Limb (tissue), 2 donors: ENCODE data around the gene MSI2.

Experiments
- DNase-seq, 2 donors: peaks; one replicate each; pipeline ENCODE4 v3.0.0-alpha.2; 2016; ENCODE audit errors: extremely low spot score in 2 of 2

Gene MSI2

DNA sequence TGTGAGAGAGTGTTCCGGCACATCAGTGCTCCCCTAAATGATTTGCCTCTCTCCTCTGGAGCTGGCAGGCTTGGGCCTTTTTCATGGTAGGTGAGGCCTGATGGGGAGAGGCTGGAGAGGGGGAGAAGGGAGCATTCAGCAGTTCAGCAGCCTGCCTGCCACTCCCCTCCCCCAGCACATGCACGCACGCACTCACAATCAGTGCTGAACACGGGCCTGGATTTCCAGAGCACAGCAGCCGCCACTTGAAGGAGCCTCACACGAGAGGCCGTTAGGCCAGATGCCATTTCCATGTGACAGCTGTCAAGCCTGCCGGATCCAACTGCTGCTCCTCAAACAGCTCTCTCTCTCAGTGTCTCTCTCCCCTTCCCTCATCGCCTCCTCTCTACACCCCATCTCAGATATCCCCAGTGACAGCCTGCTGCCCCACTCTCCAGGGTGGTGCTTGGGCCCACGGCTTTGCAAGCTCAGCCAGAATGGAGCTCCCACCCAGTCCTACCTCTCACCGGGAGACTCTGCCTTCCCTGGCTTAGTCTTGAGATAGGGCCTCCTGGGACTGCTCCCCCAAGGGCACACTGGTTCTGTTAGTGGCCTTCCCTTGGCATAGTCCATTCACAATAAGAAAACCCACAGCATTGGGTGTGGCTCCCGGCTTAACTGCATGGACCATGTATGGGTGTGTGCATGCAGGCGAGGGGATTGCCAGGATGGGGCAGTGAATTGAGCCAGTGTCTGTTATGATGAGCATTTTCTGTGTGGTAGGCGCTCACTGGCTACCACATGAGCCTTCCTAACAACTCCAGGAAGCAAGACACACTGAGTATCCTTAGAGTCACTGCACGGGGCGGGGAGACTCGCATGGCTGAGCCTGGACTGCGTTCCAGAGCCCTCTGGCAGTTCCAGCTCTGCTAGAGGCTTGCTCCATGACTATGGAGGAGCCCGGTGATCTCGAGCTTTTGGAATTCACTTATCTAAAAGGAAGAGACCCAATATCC is 262.6 kb downstream of the MSI2 start:
- peak; percentile 66 to 80 for DNase-seq

DNA sequence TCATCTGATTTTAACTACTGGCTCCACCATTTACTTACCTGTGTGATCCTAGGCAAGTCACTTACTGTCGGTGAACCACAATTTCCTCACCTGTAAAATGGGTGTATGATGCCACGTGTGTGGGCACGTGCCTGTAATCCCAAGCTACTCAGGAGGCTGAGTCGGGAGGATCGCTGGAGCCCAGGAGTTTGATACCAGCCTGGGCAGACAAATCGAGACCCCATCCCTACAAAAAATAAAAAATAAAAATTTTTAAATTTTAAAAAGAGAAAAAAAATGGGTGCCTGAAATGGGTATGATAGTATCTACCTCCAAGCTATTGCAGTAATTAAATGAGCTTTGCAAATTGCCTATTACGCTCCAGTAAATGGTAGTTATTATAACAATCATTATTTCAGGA is 263.5 kb downstream of the MSI2 start:
- DNase-seq: no peak

DNA sequence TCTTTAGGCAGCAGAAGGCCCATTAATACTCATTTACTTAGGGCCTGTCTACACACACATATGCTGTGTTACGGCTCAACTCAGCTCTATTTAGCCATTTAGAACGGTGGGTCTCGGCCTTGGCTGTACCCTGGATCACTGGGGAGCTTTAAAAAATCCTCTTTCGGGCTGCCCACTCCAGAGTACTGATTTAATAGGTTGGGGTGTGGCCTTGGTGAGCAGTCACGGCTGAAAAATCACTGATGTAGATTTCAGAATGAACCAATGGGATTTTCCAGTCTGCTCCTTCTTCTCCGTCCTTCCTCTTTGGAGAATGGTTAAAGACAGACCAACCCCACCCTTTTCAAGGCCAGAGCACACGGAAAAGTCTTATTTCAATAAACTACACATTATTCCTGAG is 265.3 kb downstream of the MSI2 start:
- DNase-seq: no peak

DNA sequence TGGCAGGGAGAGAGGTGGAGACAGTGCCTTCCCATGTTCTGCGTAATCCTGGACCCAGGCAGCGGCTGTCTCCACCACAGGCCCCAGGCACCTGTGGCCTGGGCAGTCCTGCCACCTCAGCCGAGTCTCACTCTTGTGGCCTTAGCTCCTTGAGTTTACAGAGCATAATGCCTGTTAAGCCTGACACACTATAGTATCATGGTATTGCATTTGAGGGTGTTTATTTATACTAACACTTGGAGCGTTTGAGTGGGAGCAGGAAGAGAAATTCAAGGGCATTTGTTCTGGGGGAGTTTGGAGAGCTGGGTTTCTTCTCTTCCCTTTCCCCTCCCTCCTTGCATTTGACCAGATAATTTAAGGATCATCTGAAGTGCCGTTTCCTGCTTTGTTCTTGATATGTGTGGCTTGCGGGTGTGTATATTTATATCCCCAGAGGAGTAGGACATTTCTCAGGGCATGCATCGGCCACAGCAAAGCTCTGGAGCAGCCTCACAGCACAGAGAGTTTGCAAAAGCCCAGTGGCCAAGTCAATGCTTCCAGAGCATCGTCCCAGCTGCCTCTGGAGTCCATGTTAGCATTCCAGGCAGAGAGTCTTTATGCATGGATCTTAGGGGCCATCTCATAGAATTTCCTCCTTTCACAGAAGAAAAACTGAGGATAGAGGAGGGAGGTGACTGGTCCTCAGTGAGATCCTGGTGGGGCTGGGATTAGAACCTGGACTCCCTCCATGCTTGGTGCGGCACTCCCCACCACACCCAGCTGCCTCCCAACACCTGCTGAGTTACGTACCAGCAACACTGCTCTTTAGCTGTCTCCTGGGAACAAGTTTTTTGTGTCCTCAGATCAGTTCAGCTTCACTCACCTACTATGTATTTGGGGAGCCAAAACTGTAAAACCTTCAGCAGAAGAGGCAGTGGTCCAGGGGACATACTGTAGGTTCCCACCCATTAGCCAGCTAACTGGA is 266.0 kb downstream of the MSI2 start:
- no peak for DNase-seq

DNA sequence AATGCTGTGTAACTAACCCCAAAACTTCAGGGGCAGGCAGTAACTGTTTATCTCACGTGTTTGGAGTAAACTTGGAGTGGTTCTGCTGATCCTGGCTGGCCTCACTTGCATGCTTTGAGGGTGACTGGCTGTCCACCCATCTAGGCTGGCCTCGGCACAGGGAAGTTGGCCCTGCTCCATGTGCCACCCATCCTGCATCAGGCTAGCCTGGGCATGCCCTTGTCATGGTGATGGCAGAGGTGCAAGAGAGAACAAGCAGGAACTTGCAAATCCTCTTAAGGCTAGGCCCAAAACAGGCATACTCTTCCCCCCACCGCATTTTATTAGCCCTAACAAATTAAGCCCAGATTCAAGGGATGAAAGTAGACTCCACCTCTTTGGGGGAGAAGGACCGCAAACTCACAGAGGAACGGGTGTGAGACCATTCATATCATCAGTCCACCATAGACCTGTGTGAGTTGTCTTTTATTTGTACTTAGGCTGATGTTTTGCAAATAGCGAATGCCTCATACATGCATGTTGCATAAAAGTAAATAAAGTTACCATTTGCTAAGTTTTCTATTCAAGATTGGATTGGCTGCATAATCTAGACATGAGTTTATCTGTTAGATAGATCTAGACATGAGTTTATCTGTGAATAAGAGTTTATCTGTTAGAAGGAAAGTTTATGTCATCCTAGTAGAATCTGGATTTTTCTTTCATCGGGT is 267.8 kb downstream of the MSI2 start:
- no peak for DNase-seq

DNA sequence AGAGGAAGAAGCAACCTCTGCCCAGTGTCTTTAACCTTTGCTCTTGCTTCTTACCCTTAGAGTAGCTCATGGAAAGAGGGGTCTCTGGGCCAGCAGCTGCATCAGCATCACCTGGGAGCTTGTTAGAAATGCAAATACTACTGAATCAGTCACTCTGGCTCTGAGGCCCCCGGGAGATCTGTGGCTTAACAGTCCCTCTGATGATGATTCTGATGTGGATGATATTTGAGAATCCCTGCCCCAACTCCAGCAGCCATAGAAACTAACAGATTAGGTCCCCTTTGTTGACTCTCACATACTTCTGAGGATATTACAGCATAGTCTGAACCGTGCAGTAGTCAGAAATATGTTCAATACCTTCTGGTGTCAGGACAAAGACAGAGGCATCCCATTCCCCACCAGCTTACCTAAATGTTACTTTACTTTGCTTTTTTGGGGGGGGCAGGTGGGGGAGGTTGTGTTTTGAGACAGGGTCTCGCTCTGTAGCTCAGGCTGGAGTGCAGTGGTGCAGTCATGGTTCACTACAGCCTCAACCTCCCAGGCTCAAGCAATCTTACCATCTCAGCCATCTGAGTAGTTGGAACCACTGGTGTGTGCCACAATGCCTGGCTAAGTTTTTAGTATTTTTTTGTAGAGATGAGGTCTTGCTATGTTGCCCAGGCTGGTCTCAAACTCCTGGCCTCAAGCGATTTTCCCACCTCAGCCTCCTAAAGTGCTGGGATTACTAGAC is 268.7 kb downstream of the MSI2 start:
- DNase-seq: no peak

DNA sequence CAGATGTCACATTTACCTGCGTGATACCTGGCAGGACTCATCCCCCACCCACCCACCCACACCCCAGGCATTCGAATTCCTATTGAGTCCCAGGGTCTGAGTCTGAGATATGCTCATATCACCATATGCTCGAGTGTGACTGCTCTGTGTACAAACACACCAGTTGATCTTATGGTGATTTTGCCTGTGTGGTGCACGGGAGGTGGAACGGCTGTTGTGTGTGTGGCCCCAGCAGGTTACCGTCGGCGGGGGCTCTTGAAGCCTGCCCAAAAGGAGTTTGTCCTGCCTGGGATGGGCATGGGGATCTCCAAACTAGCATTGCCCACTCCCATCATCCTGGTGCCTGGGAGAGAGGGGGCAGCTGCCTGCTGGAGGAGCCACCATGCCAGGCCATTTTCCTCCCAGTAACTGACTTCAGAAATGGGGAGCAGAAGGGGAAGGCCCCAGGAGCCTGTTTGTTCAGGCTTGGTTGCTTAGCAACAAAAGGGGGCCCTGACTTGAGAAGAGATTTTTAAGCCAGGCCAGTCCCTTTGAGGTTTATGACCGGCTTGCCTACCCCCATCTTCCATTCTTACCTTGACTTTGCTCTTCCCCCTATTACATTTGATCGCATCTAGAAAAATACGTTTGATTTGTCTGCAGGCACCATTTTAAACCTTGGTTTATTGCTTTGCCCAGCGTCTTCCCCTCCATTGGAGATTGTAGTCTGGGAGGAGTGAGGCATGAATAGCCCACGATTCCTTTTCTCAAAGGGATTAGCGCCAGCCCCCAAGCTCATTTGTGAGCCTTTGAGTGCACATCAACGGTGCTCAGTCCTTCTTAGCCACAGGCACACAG is 271.1 kb downstream of the MSI2 start:
- DNase-seq: no peak

DNA sequence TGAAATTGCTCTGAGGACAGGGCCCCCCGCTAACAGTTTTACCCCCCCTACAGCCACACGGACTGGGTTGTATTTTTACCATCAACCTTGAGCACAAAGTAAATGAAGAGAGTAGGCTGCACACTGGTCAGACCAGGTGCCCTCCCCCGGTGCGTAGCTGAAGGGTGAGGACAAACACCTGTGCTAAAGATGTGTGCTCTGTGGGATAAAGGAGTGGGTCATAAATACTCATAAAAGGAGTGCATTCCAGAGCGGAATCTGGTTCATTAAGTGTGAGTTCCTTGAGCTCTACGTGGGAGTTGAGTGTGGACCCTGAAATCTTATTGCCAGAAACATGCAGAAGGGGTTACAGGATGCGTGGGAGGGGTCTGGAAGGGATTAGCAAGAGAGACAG is 271.7 kb downstream of the MSI2 start:
- DNase-seq: no peak

DNA sequence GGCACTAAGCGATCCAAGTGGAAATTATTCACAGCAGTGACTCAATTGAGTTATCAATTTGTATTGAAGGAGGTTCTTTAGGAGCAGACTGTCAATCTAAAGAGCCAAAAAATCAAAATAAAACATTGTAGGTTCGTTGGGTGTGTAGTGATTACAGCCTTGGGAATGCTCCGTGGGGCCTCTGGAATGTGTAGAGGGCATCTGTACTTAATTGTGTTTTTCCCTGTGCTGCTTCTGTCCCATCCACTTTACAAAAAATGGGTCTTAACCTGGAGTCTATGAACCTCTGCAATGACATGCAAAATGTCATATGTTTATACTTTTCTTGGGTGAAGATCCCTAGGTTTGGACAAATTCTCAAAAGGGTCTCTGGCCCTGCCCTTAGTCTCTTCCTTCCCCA is 273.7 kb downstream of the MSI2 start:
- DNase-seq: no peak

DNA sequence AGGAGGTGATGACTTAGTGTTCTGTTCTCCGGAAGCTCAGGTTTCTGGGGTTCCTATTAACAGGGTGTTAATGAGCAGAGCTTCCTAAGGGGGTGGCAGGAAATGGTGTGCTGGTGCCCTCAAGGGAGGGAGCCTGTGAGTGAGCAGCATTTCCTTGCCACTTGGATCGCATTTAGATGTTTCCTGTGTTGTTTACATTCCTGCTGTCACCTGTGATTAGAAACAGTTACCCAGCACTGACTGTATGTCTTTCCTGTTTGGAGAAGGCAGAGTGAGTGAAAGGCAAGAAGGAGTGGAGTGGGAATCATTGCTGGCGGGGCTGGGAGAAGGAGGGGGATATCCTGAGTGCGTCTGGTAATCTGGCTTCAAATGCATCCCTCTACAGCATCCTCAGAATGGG is 274.2 kb downstream of the MSI2 start:
- no peak for DNase-seq

DNA sequence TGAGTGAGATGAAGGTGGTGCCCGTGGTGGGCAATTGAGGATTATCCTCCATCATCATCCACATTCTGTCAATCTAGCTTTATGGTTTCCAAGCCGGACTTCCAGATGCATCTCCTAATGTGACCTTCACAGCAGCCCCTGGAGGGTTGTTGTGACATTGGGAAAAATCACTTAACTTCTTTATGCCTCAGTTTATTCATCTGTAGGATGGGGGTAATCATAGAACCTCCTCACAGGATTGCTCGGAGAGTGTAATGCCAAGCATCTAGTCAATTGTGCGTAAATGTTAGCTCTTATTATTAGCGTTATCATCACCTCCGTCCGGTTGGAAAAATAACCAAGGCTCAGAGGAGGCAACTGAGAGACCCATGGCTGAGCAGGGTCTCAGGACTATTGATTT is 274.8 kb downstream of the MSI2 start:
- no peak for DNase-seq

DNA sequence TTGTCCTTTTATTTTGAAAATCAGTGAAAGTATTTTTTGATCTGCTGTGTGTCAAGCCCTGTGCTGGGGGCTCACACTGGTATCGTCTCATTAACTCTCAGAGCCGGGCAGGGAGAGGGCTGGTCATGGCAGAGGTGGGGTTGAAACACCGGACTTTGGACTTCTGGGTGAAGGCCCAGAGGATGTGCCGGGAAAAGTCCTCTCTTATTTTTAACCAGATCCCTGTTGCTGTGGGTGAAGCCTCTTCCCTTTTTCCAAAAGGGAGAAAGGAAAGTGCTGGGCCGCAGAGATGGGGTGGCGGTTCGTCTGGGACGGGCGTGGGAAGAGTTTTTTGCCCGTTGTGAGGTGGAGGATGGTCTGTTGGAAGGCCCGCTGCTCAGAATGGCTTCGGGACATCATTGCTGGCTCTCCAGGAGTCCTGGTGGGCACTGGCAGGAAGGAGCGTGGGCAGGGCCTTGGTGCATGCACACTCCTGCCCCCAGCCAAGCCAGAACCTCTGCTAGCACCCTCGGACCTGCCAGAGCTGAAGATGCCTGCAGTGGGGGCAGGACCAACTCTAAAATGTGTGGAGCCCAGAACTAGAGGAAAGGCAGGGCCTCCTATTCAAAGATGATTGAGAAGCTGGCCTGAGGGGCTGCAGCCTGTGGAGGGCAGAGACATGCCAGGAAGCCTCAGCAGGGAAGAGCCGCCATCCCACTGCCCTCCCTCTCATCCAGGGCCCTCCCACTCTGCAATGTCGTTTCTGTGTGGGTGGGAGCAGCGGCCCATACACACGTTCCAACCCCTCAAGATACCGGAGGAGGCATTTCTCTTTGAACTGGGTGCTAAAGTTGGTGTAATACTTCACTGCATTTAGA is 275.6 kb downstream of the MSI2 start:
- DNase-seq: no peak

DNA sequence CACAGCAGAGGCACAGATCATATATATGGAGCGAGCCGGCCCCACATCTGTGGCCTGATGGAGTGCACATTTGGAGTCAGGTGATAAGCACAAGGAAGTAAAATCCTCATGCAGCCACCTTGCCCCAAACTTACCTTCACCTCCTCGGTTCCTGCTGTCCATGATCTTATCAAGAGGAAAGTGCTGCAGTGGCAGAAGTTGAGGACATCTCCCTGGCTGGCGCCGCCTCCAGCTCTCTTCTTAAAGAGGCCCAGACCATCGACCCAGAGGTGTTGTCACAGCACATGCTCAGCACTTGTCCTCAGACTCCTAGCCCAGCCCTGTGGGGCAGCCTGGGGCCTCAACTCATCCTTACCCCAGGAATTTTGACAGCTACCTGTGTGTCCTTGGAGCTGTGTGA is 276.2 kb downstream of the MSI2 start:
- DNase-seq: no peak

DNA sequence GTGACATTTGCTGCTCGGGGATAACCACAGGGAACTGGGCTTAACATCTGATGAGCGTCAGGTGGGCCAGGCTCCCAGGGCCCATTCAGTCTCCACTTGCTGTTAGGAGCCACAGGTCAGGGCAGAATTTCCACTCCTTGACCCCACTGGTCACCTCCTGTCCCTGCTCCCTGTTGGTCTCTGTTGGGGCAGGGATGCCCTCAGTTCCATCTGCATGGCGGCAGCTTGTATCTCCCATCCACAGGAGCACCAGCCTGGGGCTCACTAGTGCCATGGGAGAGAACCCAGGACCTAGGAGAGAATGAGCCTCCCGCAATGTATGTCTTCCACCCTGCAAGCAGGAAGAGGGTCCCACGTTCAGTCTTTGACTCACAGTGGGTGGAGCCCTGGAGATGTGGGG is 276.6 kb downstream of the MSI2 start:
- DNase-seq: no peak

DNA sequence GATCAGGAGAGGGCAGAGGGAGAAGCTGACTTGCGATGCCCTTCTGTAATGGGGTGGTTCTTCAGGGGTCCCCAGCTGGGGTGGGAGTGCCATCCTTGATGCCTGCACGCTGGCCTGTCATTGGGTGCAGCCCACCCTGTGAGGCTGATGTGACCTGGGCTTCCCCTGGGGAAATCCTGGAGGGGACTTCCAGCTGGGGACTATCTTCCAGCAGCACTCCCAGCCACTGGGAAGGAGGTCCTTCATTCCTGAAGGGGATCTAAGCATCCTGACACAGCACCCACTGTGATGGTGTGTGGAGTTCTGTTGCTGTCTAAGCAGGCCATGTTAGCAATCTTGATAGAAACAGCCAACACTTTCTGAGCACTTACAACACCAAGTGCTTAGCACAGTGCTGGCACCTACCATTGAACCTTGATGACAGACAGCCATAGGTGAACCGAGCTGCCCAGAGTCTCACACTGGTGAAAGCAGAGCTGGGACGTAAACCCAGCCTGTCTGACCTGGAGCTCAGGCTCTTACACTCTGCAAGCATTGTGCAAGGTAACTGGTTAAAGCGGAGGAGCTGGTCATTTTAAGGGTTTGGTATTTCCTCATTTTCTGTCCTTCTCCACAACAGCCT is 277.5 kb downstream of the MSI2 start:
- no peak for DNase-seq

DNA sequence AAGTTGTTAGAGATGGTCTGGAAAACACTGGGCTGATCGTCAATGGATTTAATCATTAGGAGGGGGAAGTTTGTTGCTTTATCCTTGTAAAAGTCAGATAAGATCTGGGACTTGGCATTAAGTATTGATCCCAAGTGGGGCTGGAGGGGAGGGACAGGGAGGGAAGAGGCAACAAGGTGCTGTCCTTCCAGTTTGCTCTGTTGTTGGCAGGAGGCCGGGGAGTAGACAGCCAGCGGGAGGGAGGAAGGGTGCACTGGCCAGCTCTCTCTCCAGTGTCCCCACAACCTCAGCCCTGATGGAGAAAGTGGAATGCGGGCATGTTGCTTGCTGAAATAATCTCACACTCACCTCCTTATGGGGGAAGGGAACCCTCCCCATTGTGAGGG is 278.5 kb downstream of the MSI2 start:
- no peak for DNase-seq

DNA sequence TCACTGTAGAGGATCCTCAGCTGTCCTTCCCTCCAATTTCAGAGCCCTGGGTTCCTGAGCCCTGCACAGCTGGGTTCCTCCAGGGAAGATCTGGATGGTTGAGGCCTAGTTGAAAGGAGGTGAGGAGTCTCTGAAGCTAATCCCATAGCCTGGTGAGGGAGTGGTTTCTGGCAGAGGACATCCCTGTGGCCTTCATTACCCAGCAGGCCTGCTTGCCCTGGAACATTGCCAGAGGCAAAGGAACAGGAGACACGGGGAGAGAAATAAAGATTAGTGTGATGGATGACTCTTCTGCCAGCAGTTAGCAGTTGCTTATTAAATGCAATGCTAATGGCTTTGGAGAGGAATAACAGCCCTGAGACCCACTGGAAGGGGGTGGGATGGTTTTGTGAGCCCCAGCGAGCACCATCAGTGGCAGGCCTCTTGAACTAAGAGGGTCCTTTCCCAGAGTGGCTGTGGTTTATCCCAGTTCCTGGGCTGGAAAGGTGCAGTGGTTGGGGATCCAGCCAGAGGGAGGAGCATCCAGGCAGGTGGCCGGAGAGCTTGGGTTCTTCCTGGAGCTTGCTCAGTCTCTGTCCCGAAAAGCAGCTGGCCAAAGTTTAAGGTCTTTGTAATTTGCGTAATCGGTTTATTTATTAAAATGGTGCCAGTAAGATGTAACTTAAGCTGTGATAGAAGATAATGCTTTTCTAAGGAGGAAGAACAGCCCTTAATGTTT is 279.1 kb downstream of the MSI2 start:
- no peak for DNase-seq

DNA sequence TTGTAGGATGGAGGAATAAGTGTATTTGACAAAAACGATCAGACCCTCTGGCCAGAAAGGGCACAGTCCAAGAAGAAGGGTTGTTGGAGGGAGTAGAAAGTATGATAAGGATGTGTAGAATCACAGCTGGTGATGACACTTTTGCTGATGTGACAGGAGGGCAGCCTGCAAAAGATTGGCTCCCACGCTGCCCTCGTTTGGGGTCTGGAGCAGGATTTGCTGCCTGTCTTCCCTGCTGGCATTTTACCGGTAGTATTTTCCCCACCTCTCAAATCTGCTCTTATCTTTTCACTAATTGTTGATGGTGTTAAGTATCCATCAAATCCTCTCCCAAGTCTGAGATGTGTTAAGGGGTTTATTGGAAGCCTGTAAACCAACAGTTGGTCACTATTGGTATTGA is 280.0 kb downstream of the MSI2 start:
- no peak for DNase-seq
